ENCODE data around the gene CHAC2.

GRCh38 chr2:53756644-53757043 is 11.0 kb upstream of the CHAC2 start:
- TF ChIP-seq POLR2AphosphoS5 (IDR thresholded peaks at IDR 0.05; ENCODE audit: low read depth, low read length), result no peak
- TF ChIP-seq REST (IDR thresholded peaks at IDR 0.05; ENCODE audit: insufficient read depth in 1 of 2, low read depth in 2 of 2, low read length in 2 of 2), result no peak

Measured in PFSK-1 (cell line).